G401 (cell line): Measurements from ENCODE around the gene MYADML2. TPM values are rescaled to one million over a fixed set of nuclear protein-coding genes. Genes with fewer than 3 reads are reported as not detected.
A peak's percentile ranks its signal among the peaks of the same experiment; 100 is the strongest.
"Not testable (repeated sequence)": the region's sequence is repeated elsewhere in the genome, so short reads cannot be mapped to it uniquely, and the experiment has no call there.

Experiments
- DNase-seq: peaks from one replicate; pipeline ENCODE4 v3.0.0-alpha.2; 2015; ENCODE audit warnings: low spot score
- in situ Hi-C: cut with HindIII; loops from 2 replicates; pipeline ENCODE4 v1.10.0; 2016; ENCODE audit warnings: low sequenced_read_pairs, mixed read lengths
- total RNA-seq: library from RNA; depleted of rRNA; stranded (reverse); fragments of >200 nt; shearing (Covaris generic); gene quantifications from 2 replicates; pipeline ENCODE4 v1.2.3, GENCODE V29; 2014; rRNA removed

The MYADML2 gene
- not detected in 2 replicates for total RNA-seq

GRCh38 chr17:81947189-81947588 is at the start of gene MYADML2:
MYADML2 (minus strand) TSS chr17:81947233; CDS start chr17:81941741, 5,492 bp downstream.
- no peak for DNase-seq
- in situ Hi-C loops, result no loop called here

DNA sequence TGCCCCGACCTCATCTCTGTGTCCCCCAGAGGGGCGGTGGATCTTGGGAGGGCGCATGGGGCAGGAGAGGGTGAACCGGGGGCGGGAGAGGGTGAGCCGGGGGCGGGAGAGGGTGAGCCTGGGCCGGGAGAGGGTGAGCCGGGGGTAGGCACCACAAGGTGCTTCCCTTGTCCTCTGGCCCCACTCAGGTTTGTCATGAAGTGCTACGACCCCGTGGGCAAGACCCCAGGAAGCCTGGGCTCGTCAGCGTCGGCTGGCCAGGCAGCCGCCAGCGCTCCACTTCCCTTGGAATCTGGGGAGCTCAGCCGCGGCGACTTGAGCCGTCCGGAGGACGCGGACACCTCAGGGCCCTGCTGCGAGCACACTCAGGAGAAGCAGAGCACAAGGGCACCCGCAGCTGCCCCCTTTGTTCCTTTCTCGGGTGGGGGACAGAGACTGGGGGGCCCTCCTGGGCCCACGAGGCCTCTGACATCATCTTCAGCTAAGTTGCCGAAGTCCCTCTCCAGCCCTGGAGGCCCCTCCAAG is 49.3 kb upstream of the MYADML2 start:
- in situ Hi-C loops, result no loop called here
- no peak for DNase-seq

DNA sequence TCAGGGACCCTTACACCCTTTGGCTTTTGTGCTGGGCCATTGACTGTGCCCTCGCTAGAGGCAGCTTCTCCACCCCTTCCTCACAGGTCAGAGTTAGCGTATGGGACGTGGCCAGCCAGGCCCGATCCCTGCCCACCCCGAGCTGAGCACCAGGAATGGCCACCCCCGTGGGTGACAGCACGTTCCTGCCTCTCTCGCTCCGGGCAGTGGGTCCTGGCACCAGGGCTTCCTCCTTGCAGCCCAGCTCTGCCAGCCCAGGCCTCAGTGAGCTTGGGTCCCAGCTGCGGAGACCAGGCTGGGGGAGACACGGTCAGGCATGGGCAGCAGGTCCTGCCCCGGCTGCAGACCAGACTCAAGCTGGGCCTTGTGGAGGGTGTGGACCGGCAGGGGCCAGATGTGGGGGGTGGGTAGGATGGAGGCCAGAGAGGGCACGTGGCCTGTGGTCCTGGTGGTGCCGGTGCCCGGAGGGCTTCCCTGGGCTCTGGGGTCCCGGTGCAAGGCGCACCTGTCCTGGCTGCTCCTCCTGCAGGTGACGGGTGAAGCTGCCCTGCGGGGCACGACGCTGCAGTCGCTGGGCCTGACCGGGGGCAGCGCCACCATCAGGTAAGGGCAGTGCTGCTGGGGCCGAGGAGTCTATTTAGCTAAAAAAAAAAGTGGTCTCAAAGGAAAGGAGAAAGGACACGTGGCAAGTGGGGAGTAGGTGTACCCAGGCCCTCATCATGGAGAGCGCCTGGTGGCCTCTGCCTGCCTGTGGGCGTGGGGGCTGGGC is 48.6 kb upstream of the MYADML2 start:
- in situ Hi-C loops, result no loop called here
- DNase-seq, result no peak

DNA sequence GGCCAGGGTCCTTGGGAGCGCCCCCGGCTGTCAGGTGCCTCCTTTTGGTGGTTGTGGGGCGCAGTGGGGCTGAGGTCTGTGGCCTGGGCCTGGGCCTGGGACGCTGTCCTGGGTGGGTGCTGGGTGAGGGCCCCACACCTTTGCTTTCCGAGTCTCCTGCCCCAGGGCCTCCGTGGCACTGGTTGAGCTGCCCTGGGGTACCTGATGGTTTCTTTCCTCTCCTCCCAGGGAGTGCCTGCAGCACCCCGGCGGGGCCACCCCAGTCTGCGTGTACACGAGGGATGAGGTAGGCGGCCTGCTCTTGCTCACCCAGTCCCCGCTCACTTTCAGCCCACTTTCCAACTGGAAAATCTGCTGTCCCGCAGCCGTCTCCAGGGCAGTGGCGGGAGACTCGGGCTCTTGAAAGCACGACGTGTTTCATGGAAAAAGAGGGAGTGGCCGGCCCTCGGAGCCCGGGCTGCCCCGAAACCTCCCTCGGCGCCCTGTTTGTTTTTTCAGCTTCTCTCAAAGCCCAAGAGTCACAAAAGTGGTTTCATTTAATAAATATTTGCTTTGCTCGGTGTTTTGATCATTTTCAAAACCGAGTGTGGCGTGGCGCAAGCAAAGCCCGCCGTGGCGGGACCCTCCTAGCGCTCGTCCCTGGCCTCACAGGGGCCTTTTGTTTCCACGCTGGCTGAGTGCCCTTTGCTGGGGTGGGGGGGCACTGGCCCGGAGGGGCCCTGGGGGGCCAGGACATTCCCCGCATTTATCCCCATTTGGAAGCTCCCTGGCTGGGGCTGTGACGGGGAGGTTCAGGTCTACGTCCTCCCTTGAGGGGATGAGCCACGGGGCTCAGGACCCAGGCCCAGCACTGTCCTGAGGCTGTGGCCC is 47.8 kb upstream of the MYADML2 start:
- no peak for DNase-seq
- in situ Hi-C loops, result no loop called here

DNA sequence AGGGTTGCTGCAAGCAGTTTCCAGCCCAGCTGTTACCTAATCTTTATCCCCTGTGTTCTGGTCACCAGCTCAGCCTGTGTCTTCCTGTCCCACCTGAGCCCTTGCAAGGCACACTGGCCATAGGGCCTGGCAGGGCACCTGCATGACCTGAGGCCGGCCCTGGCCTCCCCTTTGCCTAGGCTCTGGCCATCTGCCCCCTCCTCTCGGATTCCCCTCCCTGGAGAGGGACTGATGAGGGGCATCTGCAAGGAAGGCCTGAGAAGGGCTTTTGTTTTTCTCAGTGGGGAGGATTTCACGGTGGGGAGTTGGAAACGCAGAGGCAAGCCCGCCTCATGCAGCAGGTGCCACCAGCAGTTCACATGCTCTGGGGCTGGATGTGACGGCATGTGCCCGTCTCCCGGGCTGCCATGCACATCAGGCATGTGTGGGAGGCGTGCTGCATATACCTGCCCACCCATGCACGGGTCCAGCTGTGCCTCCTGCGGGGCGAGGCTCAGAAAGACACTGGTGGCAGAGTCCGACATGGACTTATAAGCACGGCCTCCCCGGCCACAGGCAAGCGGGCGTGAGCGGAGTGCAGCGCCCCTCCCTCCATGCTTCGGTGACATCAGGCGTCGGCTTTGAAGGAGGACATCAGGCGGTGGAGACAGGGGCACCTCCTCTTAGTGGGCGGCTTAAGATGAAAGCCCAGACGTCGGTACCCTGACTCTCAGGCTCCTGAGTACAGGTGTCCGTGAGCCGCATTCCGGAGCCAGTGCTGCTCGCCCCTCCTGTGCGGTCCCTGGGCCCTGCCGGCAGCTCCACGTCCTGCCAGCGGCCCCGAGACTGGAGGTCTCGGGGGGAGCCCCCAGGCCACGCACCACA is 46.9 kb upstream of the MYADML2 start:
- in situ Hi-C loops, result no loop called here
- DNase-seq, result no peak

- no peak for DNase-seq
- in situ Hi-C loops, result no loop called here
These were observed 45.5 kb upstream of the MYADML2 start for GRCh38 chr17:81992306-81993102.

GRCh38 chr17:81991684-81992305 is 44.8 kb upstream of the MYADML2 start:
- peak; percentile 76 for DNase-seq
- in situ Hi-C loops, result no loop called here

DNA sequence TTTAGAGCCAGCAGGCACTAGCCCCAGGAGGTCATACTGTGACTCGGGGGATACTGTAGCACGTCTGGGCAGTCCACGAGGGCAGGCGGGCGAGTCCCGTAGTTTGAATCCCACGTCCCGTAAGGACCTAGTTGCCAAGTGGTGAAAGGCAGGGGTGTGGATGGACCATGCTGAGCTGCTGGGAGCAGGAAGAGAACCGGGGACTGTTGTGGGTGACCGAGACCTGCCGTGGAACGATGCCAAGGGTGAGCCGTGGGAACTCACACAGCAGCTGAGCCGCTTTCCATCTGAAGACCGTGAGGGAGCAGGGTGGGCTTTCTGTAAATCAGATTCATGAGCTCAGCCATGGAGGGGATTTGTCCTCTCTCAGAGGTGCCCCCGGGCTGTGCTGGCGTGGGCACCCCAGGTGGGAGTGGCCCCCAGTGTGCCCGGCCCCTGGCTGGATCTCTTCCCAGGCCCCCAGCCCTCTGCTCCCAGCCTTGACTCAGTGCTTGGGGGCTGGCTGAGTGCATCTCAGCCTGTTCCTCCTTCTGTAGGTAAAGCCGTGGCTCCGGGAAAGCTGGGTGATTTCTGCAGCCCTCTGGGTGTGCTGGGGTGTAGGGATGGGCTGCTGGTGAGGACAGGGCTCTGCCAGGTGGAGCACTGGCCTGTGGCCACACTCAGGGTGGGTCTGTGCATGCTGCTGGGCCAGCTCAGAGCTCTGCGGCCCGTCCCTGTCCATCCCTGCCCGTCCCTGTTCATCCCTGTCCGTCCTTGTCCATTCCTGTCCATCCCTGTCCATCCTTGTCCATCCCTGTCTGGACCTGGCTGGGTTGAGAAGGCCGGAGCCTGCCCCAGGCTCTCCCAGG is 44.0 kb upstream of the MYADML2 start:
- DNase-seq, result no peak
- in situ Hi-C loops, result no loop called here

GRCh38 chr17:81987161-81987770 is 40.2 kb upstream of the MYADML2 start:
- in situ Hi-C loops, result no loop called here
- DNase-seq, result no peak

DNA sequence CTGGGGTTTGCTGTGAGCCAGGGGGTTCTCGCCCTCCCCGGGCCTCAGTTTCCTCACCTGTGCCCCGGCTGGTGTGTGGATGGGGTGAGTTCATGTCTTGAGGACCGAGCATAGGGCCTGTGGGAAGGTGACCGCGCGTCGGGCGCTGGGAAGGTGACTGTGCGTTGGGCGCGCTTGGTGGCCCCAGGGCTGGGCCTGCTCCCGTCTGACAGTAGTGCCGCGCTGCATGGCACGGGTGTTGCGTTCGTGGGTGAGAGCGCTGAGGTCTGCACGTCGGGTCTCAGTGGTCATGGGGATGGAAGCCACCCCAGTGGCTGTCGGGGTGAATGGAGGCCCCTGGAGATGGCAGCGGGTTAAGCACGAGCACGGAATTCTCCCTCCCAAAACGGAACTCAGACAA is 39.6 kb upstream of the MYADML2 start:
- no peak for DNase-seq
- in situ Hi-C loops, result no loop called here

DNA sequence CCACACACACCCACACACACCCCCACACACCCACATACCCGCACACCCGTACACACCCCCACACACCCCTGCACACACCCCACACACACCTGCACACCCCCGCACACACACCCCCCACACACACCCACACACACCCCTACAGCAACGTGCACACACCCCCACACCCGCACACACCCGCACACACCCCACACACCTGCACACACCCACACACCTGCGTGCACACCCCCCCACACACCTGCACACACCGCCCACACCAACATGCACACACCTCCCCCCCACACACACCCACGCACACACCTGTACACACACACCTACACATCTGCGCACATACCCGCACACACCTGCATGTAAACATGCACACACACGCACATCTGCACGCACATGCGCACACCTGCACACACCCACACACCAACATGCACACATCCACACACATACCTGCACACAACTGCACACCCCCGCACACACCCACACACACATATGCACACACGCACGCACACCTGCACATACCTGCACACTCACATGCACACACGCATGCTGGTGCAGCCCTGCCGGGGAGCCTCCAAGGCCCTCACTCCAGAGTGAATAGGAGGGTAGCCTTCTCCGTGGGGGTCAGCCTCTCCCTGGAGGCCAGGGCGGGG is 37.9 kb upstream of the MYADML2 start:
- no peak for DNase-seq
- in situ Hi-C loops, result no loop called here

DNA sequence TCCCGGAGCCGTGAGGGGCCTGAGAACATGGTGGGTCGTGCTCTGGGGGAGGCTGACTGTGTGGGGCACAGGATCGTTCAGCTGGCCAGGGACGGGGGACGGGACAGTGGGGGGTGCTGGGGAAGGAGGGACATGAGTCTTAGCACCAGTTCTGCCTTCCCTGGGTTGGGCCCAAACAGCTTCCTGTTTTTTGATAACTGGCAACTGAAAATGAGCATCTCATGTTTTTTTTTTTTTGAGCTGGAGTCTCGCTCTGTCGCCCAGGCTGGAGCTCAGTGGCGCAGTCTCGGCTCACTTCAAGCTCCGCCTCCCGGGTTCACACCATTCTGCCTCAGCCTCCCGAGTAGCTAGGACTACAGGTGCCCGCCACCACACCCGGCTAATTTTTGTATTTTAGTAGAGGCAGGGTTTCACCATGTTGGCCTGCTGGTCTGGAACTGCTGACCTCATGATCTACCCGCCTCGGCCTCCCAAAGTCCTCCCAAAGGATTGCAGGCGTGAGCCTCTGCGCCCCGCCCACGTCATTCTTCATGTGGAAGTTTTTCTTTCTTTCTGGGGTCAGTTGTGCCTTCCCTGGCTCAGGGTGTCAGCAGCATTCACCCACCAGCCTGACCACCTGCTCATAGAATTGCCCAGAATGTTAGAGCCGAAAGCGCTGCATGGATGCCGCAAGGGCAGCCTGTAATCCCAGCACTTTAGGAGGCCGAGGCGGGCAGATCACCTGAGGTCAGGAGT is 36.8 kb upstream of the MYADML2 start:
- in situ Hi-C loops, result no loop called here
- no peak for DNase-seq

DNA sequence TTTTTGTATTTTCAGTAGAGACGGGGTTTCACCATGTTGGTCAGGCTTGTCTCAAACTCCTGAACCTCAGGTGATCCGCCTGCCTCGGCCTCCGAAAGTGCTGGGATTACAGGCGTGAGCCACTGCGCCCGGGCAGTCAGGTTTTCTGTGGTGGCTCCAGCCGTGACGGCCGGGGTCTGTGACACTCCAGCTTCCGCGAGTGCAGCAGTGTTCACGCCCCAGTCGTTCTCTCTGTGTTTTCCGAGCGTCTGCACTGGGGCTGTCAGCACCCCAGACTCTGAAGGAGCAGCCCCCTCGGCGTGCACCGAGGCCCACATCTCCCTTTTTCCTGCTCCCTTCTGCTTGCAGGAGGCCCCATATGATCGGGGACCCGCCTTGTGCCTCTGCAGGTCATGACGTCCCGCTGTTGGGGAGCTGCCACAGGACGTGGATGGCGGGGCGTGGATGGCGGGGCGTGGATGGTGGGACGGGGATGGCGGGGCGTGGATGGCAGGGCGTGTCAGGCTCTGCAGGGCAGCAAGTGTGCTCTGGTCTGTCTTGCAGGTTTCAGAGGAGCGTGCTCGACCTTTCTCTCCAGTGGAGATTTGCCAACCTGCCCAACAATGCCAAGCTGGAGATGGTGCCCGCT is 36.1 kb upstream of the MYADML2 start:
- in situ Hi-C loops, result no loop called here
- DNase-seq, result no peak

DNA sequence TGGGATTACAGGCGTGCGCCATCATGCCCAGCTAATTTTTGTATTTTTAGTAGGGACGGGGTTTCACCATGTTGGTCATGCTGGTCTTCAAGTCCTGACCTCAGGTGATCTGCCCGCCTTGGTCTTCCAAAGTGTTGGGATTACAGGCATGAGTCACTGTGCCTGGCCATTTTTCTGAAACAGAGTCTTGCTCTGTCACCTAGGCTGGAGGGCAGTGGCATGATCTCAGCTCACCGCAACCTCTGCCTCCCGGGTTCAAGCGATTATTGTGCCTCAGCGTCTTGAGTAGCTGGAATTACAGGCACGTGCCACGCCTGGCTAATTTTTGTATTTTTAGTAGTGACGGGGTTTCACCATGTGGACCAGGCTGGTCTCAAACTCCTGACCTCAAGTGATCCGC is 34.5 kb upstream of the MYADML2 start:
- in situ Hi-C loops, result not testable (repeated sequence)

GRCh38 chr17:81980707-81981343 is 33.8 kb upstream of the MYADML2 start:
- no peak for DNase-seq
- in situ Hi-C loops, result no loop called here

More for the DNA sequence above, 34.5 kb upstream of the MYADML2 start:
- not testable (repeated sequence) for DNase-seq
